ENCODE results near the gene GALNT17.

DNA sequence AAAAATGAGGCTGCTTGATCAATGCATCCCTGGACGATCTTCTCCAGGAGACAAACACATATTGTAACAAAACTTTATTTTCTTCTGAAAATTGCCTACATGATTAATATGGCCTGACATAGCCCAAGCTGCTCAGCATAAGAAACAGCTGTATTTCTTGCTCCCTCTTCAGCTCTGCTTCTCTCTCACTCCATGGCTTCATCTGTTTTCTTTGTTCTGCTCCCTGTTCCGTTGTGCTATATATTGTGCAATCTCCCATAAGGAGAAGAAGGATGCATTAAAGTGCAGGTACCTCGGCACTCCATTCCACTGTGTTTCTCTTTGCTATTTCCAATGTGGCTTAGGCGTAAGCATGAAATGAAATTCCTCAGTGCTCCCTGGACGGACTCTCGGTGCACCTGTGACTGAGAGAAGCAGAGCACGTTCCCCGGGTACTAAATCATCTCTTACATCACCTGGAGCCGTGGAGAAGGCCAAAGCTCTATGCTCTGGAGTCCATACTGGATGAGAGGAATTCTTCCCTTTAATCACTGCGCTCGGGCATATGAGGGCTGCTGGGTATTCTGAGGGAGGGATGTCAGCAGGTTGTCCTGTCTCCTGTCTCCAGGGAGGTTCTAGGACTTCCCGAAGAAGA lies 254.3 kb downstream of the GALNT17 start:
- TF ChIP-seq, protein P1, sequence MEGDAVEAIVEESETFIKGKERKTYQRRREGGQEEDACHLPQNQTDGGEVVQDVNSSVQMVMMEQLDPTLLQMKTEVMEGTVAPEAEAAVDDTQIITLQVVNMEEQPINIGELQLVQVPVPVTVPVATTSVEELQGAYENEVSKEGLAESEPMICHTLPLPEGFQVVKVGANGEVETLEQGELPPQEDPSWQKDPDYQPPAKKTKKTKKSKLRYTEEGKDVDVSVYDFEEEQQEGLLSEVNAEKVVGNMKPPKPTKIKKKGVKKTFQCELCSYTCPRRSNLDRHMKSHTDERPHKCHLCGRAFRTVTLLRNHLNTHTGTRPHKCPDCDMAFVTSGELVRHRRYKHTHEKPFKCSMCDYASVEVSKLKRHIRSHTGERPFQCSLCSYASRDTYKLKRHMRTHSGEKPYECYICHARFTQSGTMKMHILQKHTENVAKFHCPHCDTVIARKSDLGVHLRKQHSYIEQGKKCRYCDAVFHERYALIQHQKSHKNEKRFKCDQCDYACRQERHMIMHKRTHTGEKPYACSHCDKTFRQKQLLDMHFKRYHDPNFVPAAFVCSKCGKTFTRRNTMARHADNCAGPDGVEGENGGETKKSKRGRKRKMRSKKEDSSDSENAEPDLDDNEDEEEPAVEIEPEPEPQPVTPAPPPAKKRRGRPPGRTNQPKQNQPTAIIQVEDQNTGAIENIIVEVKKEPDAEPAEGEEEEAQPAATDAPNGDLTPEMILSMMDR (IDR thresholded peaks at IDR 0.05) = no peak
- TF ChIP-seq TCF7L2 (IDR thresholded peaks at IDR 0.05; ENCODE audit: low read depth, low read length) = no peak
- TF ChIP-seq POLR2AphosphoS5 (IDR thresholded peaks at IDR 0.05; ENCODE audit: low read depth, low read length) = no peak
- TF ChIP-seq, protein P2, sequence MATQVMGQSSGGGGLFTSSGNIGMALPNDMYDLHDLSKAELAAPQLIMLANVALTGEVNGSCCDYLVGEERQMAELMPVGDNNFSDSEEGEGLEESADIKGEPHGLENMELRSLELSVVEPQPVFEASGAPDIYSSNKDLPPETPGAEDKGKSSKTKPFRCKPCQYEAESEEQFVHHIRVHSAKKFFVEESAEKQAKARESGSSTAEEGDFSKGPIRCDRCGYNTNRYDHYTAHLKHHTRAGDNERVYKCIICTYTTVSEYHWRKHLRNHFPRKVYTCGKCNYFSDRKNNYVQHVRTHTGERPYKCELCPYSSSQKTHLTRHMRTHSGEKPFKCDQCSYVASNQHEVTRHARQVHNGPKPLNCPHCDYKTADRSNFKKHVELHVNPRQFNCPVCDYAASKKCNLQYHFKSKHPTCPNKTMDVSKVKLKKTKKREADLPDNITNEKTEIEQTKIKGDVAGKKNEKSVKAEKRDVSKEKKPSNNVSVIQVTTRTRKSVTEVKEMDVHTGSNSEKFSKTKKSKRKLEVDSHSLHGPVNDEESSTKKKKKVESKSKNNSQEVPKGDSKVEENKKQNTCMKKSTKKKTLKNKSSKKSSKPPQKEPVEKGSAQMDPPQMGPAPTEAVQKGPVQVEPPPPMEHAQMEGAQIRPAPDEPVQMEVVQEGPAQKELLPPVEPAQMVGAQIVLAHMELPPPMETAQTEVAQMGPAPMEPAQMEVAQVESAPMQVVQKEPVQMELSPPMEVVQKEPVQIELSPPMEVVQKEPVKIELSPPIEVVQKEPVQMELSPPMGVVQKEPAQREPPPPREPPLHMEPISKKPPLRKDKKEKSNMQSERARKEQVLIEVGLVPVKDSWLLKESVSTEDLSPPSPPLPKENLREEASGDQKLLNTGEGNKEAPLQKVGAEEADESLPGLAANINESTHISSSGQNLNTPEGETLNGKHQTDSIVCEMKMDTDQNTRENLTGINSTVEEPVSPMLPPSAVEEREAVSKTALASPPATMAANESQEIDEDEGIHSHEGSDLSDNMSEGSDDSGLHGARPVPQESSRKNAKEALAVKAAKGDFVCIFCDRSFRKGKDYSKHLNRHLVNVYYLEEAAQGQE (IDR thresholded peaks at IDR 0.05; ENCODE audit: insufficient read depth in 1 of 2, low read depth in 2 of 2, low read length in 1 of 2) = no peak
